Osteocyte (in vitro differentiated cells): ENCODE results near the gene PARD3B. TPM values are rescaled to one million over a fixed set of nuclear protein-coding genes. Genes with fewer than 3 reads are reported as not detected.

Experiments
- DNase-seq: peaks from one replicate; pipeline ENCODE4 v3.0.0; 2021; ENCODE audit warnings: mixed read lengths; ENCODE audit not compliant: unreplicated experiment; ENCODE audit errors: extremely low spot score
- H3K27ac Mint-ChIP-seq: one replicate; pipeline ENCODE4 v1.8.0; 2021; ENCODE audit warnings: mild to moderate bottlenecking, mixed read lengths; ENCODE audit not compliant: unreplicated experiment
- H3K27me3 Mint-ChIP-seq: one replicate; pipeline ENCODE4 v1.8.0; 2021; ENCODE audit warnings: mixed read lengths; ENCODE audit not compliant: unreplicated experiment
- H3K36me3 Mint-ChIP-seq: one replicate; pipeline ENCODE4 v1.8.0; 2021; ENCODE audit warnings: mixed read lengths; ENCODE audit not compliant: unreplicated experiment
- H3K4me1 Mint-ChIP-seq: one replicate; pipeline ENCODE4 v1.8.0; 2021; ENCODE audit warnings: mixed read lengths; ENCODE audit not compliant: unreplicated experiment
- H3K4me3 Mint-ChIP-seq: one replicate; pipeline ENCODE4 v1.8.0; 2021; ENCODE audit warnings: mild to moderate bottlenecking, moderate library complexity, mixed read lengths; ENCODE audit not compliant: unreplicated experiment
- H3K9me3 Mint-ChIP-seq: one replicate; pipeline ENCODE4 v1.8.0; 2021; ENCODE audit warnings: mixed read lengths; ENCODE audit not compliant: unreplicated experiment
- CTCF ChIP-seq: fragments of 200-600 bp; sonication (generic); IDR thresholded peaks from 2 replicates; pipeline ENCODE4 v1.5.0; 2021; ENCODE audit warnings: antibody characterized with exemption, mild to moderate bottlenecking, moderate library complexity
- total RNA-seq: library from RNA; stranded (reverse); gene quantifications from 2 replicates; pipeline ENCODE4 v1.2.1, GENCODE V29; 2021

PARD3B gene
- total RNA-seq, 1 donor from 2014 or later, result 26.7 TPM

- H3K9me3 Mint-ChIP-seq, result peaks cover 6% of the 10 kb centered on the region
- H3K36me3 Mint-ChIP-seq, result no peaks in the 10 kb centered on the region
- H3K27me3 Mint-ChIP-seq, result no peaks in the 10 kb centered on the region
- DNase-seq, result no peak
- no peak for TF ChIP-seq CTCF
- H3K4me1 Mint-ChIP-seq, result peaks cover 3% of the 10 kb centered on the region
- H3K4me3 Mint-ChIP-seq, result no peak overlapping the region
- no peak overlapping the region for H3K27ac Mint-ChIP-seq
Observed at GRCh38 chr2:205014201-205014600, 468.9 kb downstream of the PARD3B start.

- Mint-ChIP-seq H3K4me3 (no peak overlapping the region), H3K27me3 (no peaks in the 10 kb centered on the region), H3K36me3 (no peaks in the 10 kb centered on the region), H3K4me1 (peaks cover 3% of the 10 kb centered on the region), H3K27ac (no peak overlapping the region), H3K9me3 (peaks cover 9% of the 10 kb centered on the region)
- TF ChIP-seq CTCF, result no peak
- no peak for DNase-seq
Observed at GRCh38 chr2:205017381-205017780, 472.1 kb downstream of the PARD3B start.

GRCh38 chr2:205017912-205018311 is 472.6 kb downstream of the PARD3B start:
- H3K36me3 Mint-ChIP-seq, result no peaks in the 10 kb centered on the region
- H3K27me3 Mint-ChIP-seq, result no peaks in the 10 kb centered on the region
- H3K4me1 Mint-ChIP-seq, result peaks cover 3% of the 10 kb centered on the region
- TF ChIP-seq CTCF, result no peak
- H3K9me3 Mint-ChIP-seq, result peaks cover 9% of the 10 kb centered on the region
- H3K4me3 Mint-ChIP-seq, result no peak overlapping the region
- DNase-seq, result no peak
- H3K27ac Mint-ChIP-seq, result no peak overlapping the region

- no peak for TF ChIP-seq CTCF
Observed at GRCh38 chr2:205020673-205021072, 475.4 kb downstream of the PARD3B start.

GRCh38 chr2:205022841-205023240 is 477.6 kb downstream of the PARD3B start:
- no peaks in the 10 kb centered on the region for H3K27me3 Mint-ChIP-seq
- H3K9me3 Mint-ChIP-seq, result peaks cover 9% of the 10 kb centered on the region
- no peaks in the 10 kb centered on the region for H3K36me3 Mint-ChIP-seq
- no peak overlapping the region for H3K27ac Mint-ChIP-seq
- TF ChIP-seq CTCF, result no peak
- peaks cover 19% of the 10 kb centered on the region for H3K4me1 Mint-ChIP-seq
- DNase-seq, result no peak
- H3K4me3 Mint-ChIP-seq, result no peak overlapping the region

More at GRCh38 chr2:205020673-205021072, 475.4 kb downstream of the PARD3B start:
- peaks cover 17% of the 10 kb centered on the region for H3K4me1 Mint-ChIP-seq
- H3K9me3 Mint-ChIP-seq, result peaks cover 9% of the 10 kb centered on the region
- no peaks in the 10 kb centered on the region for H3K36me3 Mint-ChIP-seq
- DNase-seq, result no peak
- H3K4me3 Mint-ChIP-seq, result no peak overlapping the region
- H3K27me3 Mint-ChIP-seq, result no peaks in the 10 kb centered on the region
- no peak overlapping the region for H3K27ac Mint-ChIP-seq
